ENCODE results near the gene SOBP. TPM values are rescaled to one million over a fixed set of nuclear protein-coding genes. Genes with fewer than 3 reads are reported as not detected.
A peak's percentile ranks its signal among the peaks of the same experiment; 100 is the strongest.

The SOBP gene
- polyA plus RNA-seq, 4 donors, result 1.1 to 1.6 (median 1.1) TPM; not detected in 1

- peaks cover 0 to 5% of the 10 kb centered on the region in 2 donors for H3K9me3 ChIP-seq (ENCODE audit: control insufficient read depth in 2 of 2, insufficient read depth in 1 of 2, low read depth in 1 of 2, low read length in 1 of 2)
- H3K4me3 ChIP-seq (ENCODE audit: low read depth in 1 of 3, low read length in 3 of 3), result no peak overlapping the region
- H3K27me3 ChIP-seq (ENCODE audit: control insufficient read depth in 3 of 3, insufficient read depth in 3 of 3, low read length in 3 of 3), result no peaks in the 10 kb centered on the region
- DNase-seq, result peak in 1 of 2 donors; percentile 36
- 52 to 68% (median 67%) methylated on average over 15 of the region's 15 CpGs for WGBS, 3 donors
- peak overlapping the region in 1 of 3 donors; percentile 29 for H3K27ac ChIP-seq (ENCODE audit: low read depth in 1 of 3, low read length in 2 of 3)
- peaks cover 0 to 12% (median 4%) of the 10 kb centered on the region in 3 donors for H3K4me1 ChIP-seq (ENCODE audit: control insufficient read depth in 3 of 3, insufficient read depth in 2 of 3, low read depth in 1 of 3, low read length in 2 of 3)
- no peak for FAIRE-seq
- H3K36me3 ChIP-seq (ENCODE audit: control insufficient read depth in 3 of 3, insufficient read depth in 2 of 3, low read depth in 1 of 3, low read length in 3 of 3), result no peaks in the 10 kb centered on the region
Observed at GRCh38 chr6:107666084-107666980, 176.4 kb downstream of the SOBP start.

- H3K4me1 ChIP-seq (ENCODE audit: control insufficient read depth in 3 of 3, insufficient read depth in 2 of 3, low read depth in 1 of 3, low read length in 2 of 3), result peaks cover 0 to 12% (median 2%) of the 10 kb centered on the region in 3 donors
- H3K9me3 ChIP-seq (ENCODE audit: control insufficient read depth in 2 of 2, insufficient read depth in 1 of 2, low read depth in 1 of 2, low read length in 1 of 2), result peaks cover 0 to 5% of the 10 kb centered on the region in 2 donors
- DNase-seq (no peak), FAIRE-seq (no peak)
- no peak overlapping the region for H3K27ac ChIP-seq (ENCODE audit: low read depth in 1 of 3, low read length in 2 of 3)
- H3K4me3 ChIP-seq (ENCODE audit: low read depth in 1 of 3, low read length in 3 of 3), result no peak overlapping the region
- H3K36me3 ChIP-seq (ENCODE audit: control insufficient read depth in 3 of 3, insufficient read depth in 2 of 3, low read depth in 1 of 3, low read length in 3 of 3), result no peaks in the 10 kb centered on the region
- 79 to 84% (median 80%) methylated on average over 13 of the region's 13 CpGs for WGBS, 3 donors
- H3K27me3 ChIP-seq (ENCODE audit: control insufficient read depth in 3 of 3, insufficient read depth in 3 of 3, low read length in 3 of 3), result no peaks in the 10 kb centered on the region
Observed at GRCh38 chr6:107666981-107667601, 177.2 kb downstream of the SOBP start.

GRCh38 chr6:107667790-107668189 lies 177.9 kb downstream of the SOBP start:
- DNase-seq (no peak), FAIRE-seq (no peak)
- Histone ChIP-seq H3K9me3 (ENCODE audit: control insufficient read depth in 2 of 2, insufficient read depth in 1 of 2, low read depth in 1 of 2, low read length in 1 of 2) (peaks cover 0 to 5% of the 10 kb centered on the region in 2 donors), H3K4me3 (ENCODE audit: low read depth in 1 of 3, low read length in 3 of 3) (no peak overlapping the region), H3K27me3 (ENCODE audit: control insufficient read depth in 3 of 3, insufficient read depth in 3 of 3, low read length in 3 of 3) (no peaks in the 10 kb centered on the region), H3K4me1 (ENCODE audit: control insufficient read depth in 3 of 3, insufficient read depth in 2 of 3, low read depth in 1 of 3, low read length in 2 of 3) (peaks cover 0 to 12% (median 0%) of the 10 kb centered on the region in 3 donors), H3K36me3 (ENCODE audit: control insufficient read depth in 3 of 3, insufficient read depth in 2 of 3, low read depth in 1 of 3, low read length in 3 of 3) (no peaks in the 10 kb centered on the region), H3K27ac (ENCODE audit: low read depth in 1 of 3, low read length in 2 of 3) (no peak overlapping the region)
- WGBS, 3 donors, result 83 to 91% (median 91%) methylated on average over 3 of the region's 3 CpGs

- FAIRE-seq (no peak), DNase-seq (no peak)
- WGBS, 3 donors, result 71 to 87% (median 86%) methylated on average over 23 of the region's 23 CpGs
- no peak overlapping the region for H3K4me3 ChIP-seq (ENCODE audit: low read depth in 1 of 3, low read length in 3 of 3)
- H3K27me3 ChIP-seq (ENCODE audit: control insufficient read depth in 3 of 3, insufficient read depth in 3 of 3, low read length in 3 of 3), result no peaks in the 10 kb centered on the region
- peaks cover 0 to 5% of the 10 kb centered on the region in 2 donors for H3K9me3 ChIP-seq (ENCODE audit: control insufficient read depth in 2 of 2, insufficient read depth in 1 of 2, low read depth in 1 of 2, low read length in 1 of 2)
- no peak overlapping the region for H3K27ac ChIP-seq (ENCODE audit: low read depth in 1 of 3, low read length in 2 of 3)
- no peaks in the 10 kb centered on the region for H3K36me3 ChIP-seq (ENCODE audit: control insufficient read depth in 3 of 3, insufficient read depth in 2 of 3, low read depth in 1 of 3, low read length in 3 of 3)
- peaks cover 0 to 12% (median 0%) of the 10 kb centered on the region in 3 donors for H3K4me1 ChIP-seq (ENCODE audit: control insufficient read depth in 3 of 3, insufficient read depth in 2 of 3, low read depth in 1 of 3, low read length in 2 of 3)
Observed at GRCh38 chr6:107668743-107669474, 179.0 kb downstream of the SOBP start.

- Histone ChIP-seq H3K4me1 (ENCODE audit: control insufficient read depth in 3 of 3, insufficient read depth in 2 of 3, low read depth in 1 of 3, low read length in 2 of 3) (peaks cover 0 to 18% (median 0%) of the 10 kb centered on the region in 3 donors), H3K36me3 (ENCODE audit: control insufficient read depth in 3 of 3, insufficient read depth in 2 of 3, low read depth in 1 of 3, low read length in 3 of 3) (no peaks in the 10 kb centered on the region), H3K27me3 (ENCODE audit: control insufficient read depth in 3 of 3, insufficient read depth in 3 of 3, low read length in 3 of 3) (no peaks in the 10 kb centered on the region), H3K4me3 (ENCODE audit: low read depth in 1 of 3, low read length in 3 of 3) (no peak overlapping the region), H3K27ac (ENCODE audit: low read depth in 1 of 3, low read length in 2 of 3) (no peak overlapping the region), H3K9me3 (ENCODE audit: control insufficient read depth in 2 of 2, insufficient read depth in 1 of 2, low read depth in 1 of 2, low read length in 1 of 2) (peaks cover 0 to 5% of the 10 kb centered on the region in 2 donors)
- DNase-seq, result peak in 1 of 2 donors; percentile 48
- no peak for FAIRE-seq
- WGBS, 3 donors, result 23 to 37% (median 33%) methylated on average over 9 of the region's 9 CpGs
Observed at GRCh38 chr6:107670792-107671199, 180.9 kb downstream of the SOBP start.

GRCh38 chr6:107673076-107673494 lies 183.2 kb downstream of the SOBP start:
- Histone ChIP-seq H3K4me1 (ENCODE audit: control insufficient read depth in 3 of 3, insufficient read depth in 2 of 3, low read depth in 1 of 3, low read length in 2 of 3) (peaks cover 0 to 6% (median 0%) of the 10 kb centered on the region in 3 donors), H3K9me3 (ENCODE audit: control insufficient read depth in 2 of 2, insufficient read depth in 1 of 2, low read depth in 1 of 2, low read length in 1 of 2) (no peaks in the 10 kb centered on the region), H3K27ac (ENCODE audit: low read depth in 1 of 3, low read length in 2 of 3) (no peak overlapping the region), H3K36me3 (ENCODE audit: control insufficient read depth in 3 of 3, insufficient read depth in 2 of 3, low read depth in 1 of 3, low read length in 3 of 3) (no peaks in the 10 kb centered on the region), H3K4me3 (ENCODE audit: low read depth in 1 of 3, low read length in 3 of 3) (no peak overlapping the region), H3K27me3 (ENCODE audit: control insufficient read depth in 3 of 3, insufficient read depth in 3 of 3, low read length in 3 of 3) (no peaks in the 10 kb centered on the region)
- DNase-seq (no peak), FAIRE-seq (no peak)
- 68 to 80% (median 75%) methylated on average over 13 of the region's 13 CpGs for WGBS, 3 donors

GRCh38 chr6:107674995-107675738 lies 185.2 kb downstream of the SOBP start:
- Histone ChIP-seq H3K4me1 (ENCODE audit: control insufficient read depth in 3 of 3, insufficient read depth in 2 of 3, low read depth in 1 of 3, low read length in 2 of 3) (peaks cover 0 to 6% (median 0%) of the 10 kb centered on the region in 3 donors), H3K36me3 (ENCODE audit: control insufficient read depth in 3 of 3, insufficient read depth in 2 of 3, low read depth in 1 of 3, low read length in 3 of 3) (no peaks in the 10 kb centered on the region), H3K27me3 (ENCODE audit: control insufficient read depth in 3 of 3, insufficient read depth in 3 of 3, low read length in 3 of 3) (no peaks in the 10 kb centered on the region), H3K9me3 (ENCODE audit: control insufficient read depth in 2 of 2, insufficient read depth in 1 of 2, low read depth in 1 of 2, low read length in 1 of 2) (no peaks in the 10 kb centered on the region), H3K27ac (ENCODE audit: low read depth in 1 of 3, low read length in 2 of 3) (peak overlapping the region in 1 of 3 donors; percentile 52), H3K4me3 (ENCODE audit: low read depth in 1 of 3, low read length in 3 of 3) (peak overlapping the region in 2 of 3 donors; percentile 21 to 34)
- 1 to 9% (median 5%) methylated on average over 15 of the region's 15 CpGs for WGBS, 3 donors
- DNase-seq (peak; percentile 88 to 94), FAIRE-seq (no peak)
